DOHH2 (cell line): ENCODE data around the gene COX5A.
A peak's percentile ranks its signal among the peaks of the same experiment; 100 is the strongest.

Experiments used
- H3F3A ChIP-seq: fragments of 200-600 bp; sonication (generic), shearing (Covaris generic); 2 replicates; pipeline ENCODE4 v1.6.0; 2016; ENCODE audit warnings: antibody characterized with exemption, mild to moderate bottlenecking; ENCODE audit not compliant: control insufficient read depth, insufficient read depth
- H3K27ac ChIP-seq: fragments of 200-600 bp; sonication (generic); 2 replicates; pipeline ENCODE4 v1.5.1; 2014; ENCODE audit warnings: low read depth, mild to moderate bottlenecking, low read length, moderate library complexity
- H3K27me3 ChIP-seq: fragments of 200-600 bp; sonication (generic); 2 replicates; pipeline ENCODE4 v1.6.1; 2014; ENCODE audit warnings: mild to moderate bottlenecking, low read length, mixed read lengths; ENCODE audit not compliant: control insufficient read depth
- H3K36me3 ChIP-seq: fragments of 200-600 bp; sonication (generic); 2 replicates; pipeline ENCODE4 v1.6.1; 2014; ENCODE audit warnings: mild to moderate bottlenecking, low read length, moderate library complexity, mixed read lengths; ENCODE audit not compliant: control insufficient read depth
- H3K4me1 ChIP-seq: fragments of 200-600 bp; sonication (generic); 2 replicates; pipeline ENCODE4 v1.6.1; 2014; ENCODE audit warnings: mild to moderate bottlenecking, low read length, mixed read lengths; ENCODE audit not compliant: control insufficient read depth
- H3K4me2 ChIP-seq: fragments of 200-600 bp; sonication (generic); 2 replicates; pipeline ENCODE4 v1.6.0; 2014; ENCODE audit warnings: mild to moderate bottlenecking, low read length, moderate library complexity
- H3K4me3 ChIP-seq: fragments of 200-600 bp; sonication (generic); 2 replicates; pipeline ENCODE4 v1.5.1; 2014; ENCODE audit warnings: mild to moderate bottlenecking, low read length, mixed read lengths
- H3K79me2 ChIP-seq: fragments of 200-600 bp; sonication (generic); 2 replicates; pipeline ENCODE4 v1.6.1; 2014; ENCODE audit warnings: mild to moderate bottlenecking, low read length, mixed read lengths; ENCODE audit not compliant: control insufficient read depth
- H3K9me2 ChIP-seq: fragments of 200-600 bp; sonication (generic); replicated peaks from 2 replicates; pipeline ENCODE4 v1.6.1; 2014; ENCODE audit warnings: mild to moderate bottlenecking, low read length, mixed read lengths; ENCODE audit not compliant: control insufficient read depth
- H3K9me3 ChIP-seq: fragments of 200-600 bp; sonication (generic); 2 replicates; pipeline ENCODE4 v1.6.1; 2014; ENCODE audit warnings: antibody characterized with exemption, low read length, mixed read lengths; ENCODE audit not compliant: control insufficient read depth, insufficient read depth
- H4K20me1 ChIP-seq: fragments of 200-600 bp; sonication (generic); 2 replicates; pipeline ENCODE4 v1.6.0; 2014; ENCODE audit warnings: low read depth, mild to moderate bottlenecking, antibody characterized with exemption, low read length, moderate library complexity; ENCODE audit not compliant: control insufficient read depth, insufficient read depth
- EZH2phosphoT487 ChIP-seq: fragments of 200-600 bp; sonication (generic); IDR thresholded peaks from 2 replicates; pipeline ENCODE4 v1.6.1; 2017; ENCODE audit warnings: borderline replicate concordance, mild to moderate bottlenecking, antibody characterized with exemption, low read length, moderate library complexity, mixed read lengths
- TF ChIP-seq, protein P1 (sequence below): fragments of 200-600 bp; sonication (generic); IDR thresholded peaks from one replicate; pipeline ENCODE4 v1.5.1; 2014; ENCODE audit warnings: antibody characterized with exemption, mild to moderate bottlenecking, low read depth, low read length; ENCODE audit not compliant: poor library complexity, severe bottlenecking

The COX5A gene

GRCh38 chr15:74870436-74871215 lies 67.2 kb downstream of the COX5A start:
- Histone ChIP-seq H3K27ac (peak overlapping the region; percentile 52), H3K9me3 (peaks cover 6% of the 10 kb centered on the region; the same call in 1 of the 2 replicates), H3K4me2 (peak overlapping the region; percentile 72), H3K79me2 (peaks cover 73% of the 10 kb centered on the region), H3K9me2 (no peaks in the 10 kb centered on the region), H4K20me1 (peaks cover 26% of the 10 kb centered on the region), H3K36me3 (peaks cover 42% of the 10 kb centered on the region), H3K4me1 (peaks cover 58% of the 10 kb centered on the region), H3F3A (peaks cover 12% of the 10 kb centered on the region; the same call in 1 of the 2 replicates), H3K4me3 (peak overlapping the region; percentile 50), H3K27me3 (no peaks in the 10 kb centered on the region)
- TF ChIP-seq EZH2phosphoT487, result no peak
- TF ChIP-seq, protein P1, sequence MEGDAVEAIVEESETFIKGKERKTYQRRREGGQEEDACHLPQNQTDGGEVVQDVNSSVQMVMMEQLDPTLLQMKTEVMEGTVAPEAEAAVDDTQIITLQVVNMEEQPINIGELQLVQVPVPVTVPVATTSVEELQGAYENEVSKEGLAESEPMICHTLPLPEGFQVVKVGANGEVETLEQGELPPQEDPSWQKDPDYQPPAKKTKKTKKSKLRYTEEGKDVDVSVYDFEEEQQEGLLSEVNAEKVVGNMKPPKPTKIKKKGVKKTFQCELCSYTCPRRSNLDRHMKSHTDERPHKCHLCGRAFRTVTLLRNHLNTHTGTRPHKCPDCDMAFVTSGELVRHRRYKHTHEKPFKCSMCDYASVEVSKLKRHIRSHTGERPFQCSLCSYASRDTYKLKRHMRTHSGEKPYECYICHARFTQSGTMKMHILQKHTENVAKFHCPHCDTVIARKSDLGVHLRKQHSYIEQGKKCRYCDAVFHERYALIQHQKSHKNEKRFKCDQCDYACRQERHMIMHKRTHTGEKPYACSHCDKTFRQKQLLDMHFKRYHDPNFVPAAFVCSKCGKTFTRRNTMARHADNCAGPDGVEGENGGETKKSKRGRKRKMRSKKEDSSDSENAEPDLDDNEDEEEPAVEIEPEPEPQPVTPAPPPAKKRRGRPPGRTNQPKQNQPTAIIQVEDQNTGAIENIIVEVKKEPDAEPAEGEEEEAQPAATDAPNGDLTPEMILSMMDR, result no peak
